Keratinocyte (primary cell): ENCODE data around the gene B4GALT4.

Source experiments
- CTCF ChIP-seq, 3 experiments: IDR thresholded peaks in 1 of 3; conservative IDR thresholded peaks in 1 of 3; optimal IDR thresholded peaks in 1 of 3; 2 replicates in 2 of 3; 3 replicates in 1 of 3; pipeline versions ENCODE3 to v1.5.1; 2011; ENCODE audit warnings: low read length in 3 of 3, mild to moderate bottlenecking in 3 of 3, moderate library complexity in 2 of 3, control low read depth in 1 of 3, inconsistent platforms in 1 of 3; ENCODE audit not compliant: insufficient read depth in 2 of 3; ENCODE audit errors: extremely low read depth in 1 of 3
- EZH2 ChIP-seq: IDR thresholded peaks from one replicate; pipeline ENCODE4 v1.6.1; 2012; ENCODE audit warnings: inconsistent platforms, mild to moderate bottlenecking, low read length, moderate library complexity

- TF ChIP-seq EZH2: no peak
- no peak for TF ChIP-seq CTCF (optimal IDR thresholded peaks at IDR 0.05 in 1 of 3, IDR thresholded peaks at IDR 0.05 in 1 of 3, conservative IDR thresholded peaks at IDR 0.05 in 1 of 3; ENCODE audit: extremely low read depth in 1 of 3, insufficient read depth in 2 of 3, low read length in 3 of 3)
Observed at GRCh38 chr3:119289404-119289770, 48.7 kb upstream of the B4GALT4 start.
